SU-DHL-6 (cell line): ENCODE measurements around the gene CIP2A.

Experiments
- H2AFZ ChIP-seq: fragments of 200-600 bp; sonication (generic); 2 replicates; pipeline ENCODE4 v1.6.1; 2014; ENCODE audit warnings: low read depth, mild to moderate bottlenecking, moderate library complexity, mixed read lengths, antibody characterized with exemption, low read length; ENCODE audit not compliant: severe bottlenecking
- H3F3A ChIP-seq: fragments of 200-600 bp; shearing (Covaris generic); 2 replicates; pipeline ENCODE4 v1.6.0; 2016; ENCODE audit warnings: antibody characterized with exemption, mild to moderate bottlenecking; ENCODE audit not compliant: insufficient read depth
- H3K27ac ChIP-seq: fragments of 200-600 bp; sonication (generic); 2 replicates; pipeline ENCODE4 v1.5.1; 2016; ENCODE audit warnings: low read depth, mild to moderate bottlenecking, low read length, moderate library complexity, mixed read lengths
- H3K27me3 ChIP-seq: fragments of 200-600 bp; sonication (generic), shearing (Covaris generic); 2 replicates; pipeline ENCODE4 v1.6.0; 2014; ENCODE audit warnings: mild to moderate bottlenecking, low read length
- H3K36me3 ChIP-seq: fragments of 200-600 bp; sonication (generic); 2 replicates; pipeline ENCODE4 v1.6.1; 2014; ENCODE audit warnings: mild to moderate bottlenecking, low read length, mixed read lengths
- H3K4me2 ChIP-seq: fragments of 300-600, 200-600 bp; shearing (Covaris generic), sonication (generic); 2 replicates; pipeline ENCODE4 v1.6.0; 2014; ENCODE audit warnings: low read length, low read depth, mild to moderate bottlenecking; ENCODE audit not compliant: poor library complexity, severe bottlenecking
- H3K4me3 ChIP-seq: fragments of 200-600 bp; sonication (generic); 2 replicates; pipeline ENCODE4 v1.5.1; 2014; ENCODE audit warnings: antibody characterized with exemption, low read length, mild to moderate bottlenecking, mixed read lengths; ENCODE audit not compliant: insufficient read depth, poor library complexity, severe bottlenecking
- H3K79me2 ChIP-seq: fragments of 200-600 bp; sonication (generic); 2 replicates; pipeline ENCODE4 v1.6.1; 2014; ENCODE audit warnings: mild to moderate bottlenecking, low read length, moderate library complexity; ENCODE audit not compliant: insufficient read depth
- H3K9ac ChIP-seq: fragments of 200-600 bp; sonication (generic); 2 replicates; pipeline ENCODE4 v1.7.0; 2014; ENCODE audit warnings: mild to moderate bottlenecking, low read length
- H3K9me2 ChIP-seq: fragments of 200-600 bp; sonication (generic); replicated peaks from 2 replicates; pipeline ENCODE4 v1.6.1; 2014; ENCODE audit warnings: low read length; ENCODE audit not compliant: insufficient read depth
- H3K9me3 ChIP-seq: fragments of 200-600 bp; sonication (generic); 2 replicates; pipeline ENCODE4 v1.6.1; 2014; ENCODE audit warnings: low read length, mixed read lengths; ENCODE audit not compliant: insufficient read depth
- H4K20me1 ChIP-seq: fragments of 200-600 bp; sonication (generic); 2 replicates; pipeline ENCODE4 v1.6.1; 2014; ENCODE audit warnings: low read depth, mild to moderate bottlenecking, antibody characterized with exemption, low read length, moderate library complexity, mixed read lengths
- EZH2phosphoT487 ChIP-seq: fragments of 200-600 bp; sonication (generic), shearing (Covaris generic); conservative IDR thresholded peaks from 2 replicates; pipeline ENCODE4 v1.6.1; 2018; ENCODE audit warnings: mild to moderate bottlenecking, antibody characterized with exemption, low read length, moderate library complexity, mixed read lengths
- TF ChIP-seq, protein P1 (sequence below): fragments of 200-600 bp; sonication (generic); IDR thresholded peaks from one replicate; pipeline ENCODE4 v1.5.1; 2017; ENCODE audit warnings: antibody characterized with exemption, mild to moderate bottlenecking, low read length, moderate library complexity; ENCODE audit not compliant: insufficient read depth, poor library complexity, severe bottlenecking

Gene CIP2A

DNA sequence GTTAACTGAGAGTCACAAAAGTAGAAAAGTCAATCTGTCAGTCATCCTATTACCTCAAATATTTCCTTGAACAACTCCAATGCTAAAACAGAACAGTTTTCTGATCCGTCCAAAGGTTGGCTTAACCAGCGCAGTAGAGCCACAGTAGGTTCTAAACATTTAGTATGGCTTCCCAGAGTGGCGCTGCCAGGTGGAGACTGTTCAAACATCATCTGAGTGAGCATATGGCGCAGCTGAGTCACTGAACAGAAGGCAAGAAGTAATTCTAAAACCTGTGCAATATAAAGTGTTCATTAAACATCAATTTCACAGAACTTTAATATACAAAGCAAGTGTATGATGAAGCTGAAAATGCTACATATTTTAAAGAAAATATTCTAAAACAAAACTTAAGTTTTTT, 19.9 kb downstream of the CIP2A start:
- H3K79me2 ChIP-seq, result no peaks in the 10 kb centered on the region
- peaks cover 73% of the 10 kb centered on the region for H3K36me3 ChIP-seq

DNA sequence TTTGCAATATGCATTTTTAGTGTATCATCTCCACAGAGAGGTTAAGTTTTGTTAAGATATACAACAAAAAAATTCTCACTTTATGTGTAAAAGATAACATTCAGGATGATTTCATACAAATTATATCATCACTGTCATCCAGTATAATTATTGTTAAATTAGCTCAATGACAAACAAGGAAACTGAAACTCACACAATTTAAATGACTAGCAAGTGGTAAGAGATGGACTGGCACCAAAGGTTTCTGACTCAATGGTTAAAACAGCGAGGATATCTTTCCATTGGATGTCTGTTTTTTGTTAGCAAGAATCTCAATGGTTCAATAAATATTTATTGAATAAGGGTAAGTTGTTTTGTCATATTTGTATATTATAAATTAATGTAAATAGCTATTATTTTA, 22.6 kb downstream of the CIP2A start:
- no peak overlapping the region for H3K27ac ChIP-seq
- H3K9me3 ChIP-seq, result no peaks in the 10 kb centered on the region
- TF ChIP-seq EZH2phosphoT487, result no peak
- TF ChIP-seq, protein P1, sequence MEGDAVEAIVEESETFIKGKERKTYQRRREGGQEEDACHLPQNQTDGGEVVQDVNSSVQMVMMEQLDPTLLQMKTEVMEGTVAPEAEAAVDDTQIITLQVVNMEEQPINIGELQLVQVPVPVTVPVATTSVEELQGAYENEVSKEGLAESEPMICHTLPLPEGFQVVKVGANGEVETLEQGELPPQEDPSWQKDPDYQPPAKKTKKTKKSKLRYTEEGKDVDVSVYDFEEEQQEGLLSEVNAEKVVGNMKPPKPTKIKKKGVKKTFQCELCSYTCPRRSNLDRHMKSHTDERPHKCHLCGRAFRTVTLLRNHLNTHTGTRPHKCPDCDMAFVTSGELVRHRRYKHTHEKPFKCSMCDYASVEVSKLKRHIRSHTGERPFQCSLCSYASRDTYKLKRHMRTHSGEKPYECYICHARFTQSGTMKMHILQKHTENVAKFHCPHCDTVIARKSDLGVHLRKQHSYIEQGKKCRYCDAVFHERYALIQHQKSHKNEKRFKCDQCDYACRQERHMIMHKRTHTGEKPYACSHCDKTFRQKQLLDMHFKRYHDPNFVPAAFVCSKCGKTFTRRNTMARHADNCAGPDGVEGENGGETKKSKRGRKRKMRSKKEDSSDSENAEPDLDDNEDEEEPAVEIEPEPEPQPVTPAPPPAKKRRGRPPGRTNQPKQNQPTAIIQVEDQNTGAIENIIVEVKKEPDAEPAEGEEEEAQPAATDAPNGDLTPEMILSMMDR, result no peak
- H3K4me3 ChIP-seq, result no peak overlapping the region
- no peaks in the 10 kb centered on the region for H3F3A ChIP-seq
- H3K9ac ChIP-seq, result no peak overlapping the region
- H4K20me1 ChIP-seq, result no peaks in the 10 kb centered on the region
- no peak overlapping the region for H2AFZ ChIP-seq
- peaks cover 63% of the 10 kb centered on the region for H3K36me3 ChIP-seq
- no peaks in the 10 kb centered on the region for H3K27me3 ChIP-seq
- H3K79me2 ChIP-seq, result no peaks in the 10 kb centered on the region
- no peaks in the 10 kb centered on the region for H3K9me2 ChIP-seq
- no peak overlapping the region for H3K4me2 ChIP-seq

More for the DNA sequence above, 19.9 kb downstream of the CIP2A start:
- no peak overlapping the region for H3K9ac ChIP-seq
- H4K20me1 ChIP-seq, result no peaks in the 10 kb centered on the region
- H3K27ac ChIP-seq, result no peak overlapping the region
- no peak overlapping the region for H3K4me3 ChIP-seq
- H2AFZ ChIP-seq, result no peak overlapping the region
- H3F3A ChIP-seq, result 0 out of 2 replicates have a peak, but pooled peaks cover 6% of the 10 kb centered on the region
- no peak for TF ChIP-seq EZH2phosphoT487
- TF ChIP-seq, protein P1, result no peak
- H3K4me2 ChIP-seq, result no peak overlapping the region
- no peaks in the 10 kb centered on the region for H3K9me3 ChIP-seq
- H3K9me2 ChIP-seq, result no peaks in the 10 kb centered on the region
- no peaks in the 10 kb centered on the region for H3K27me3 ChIP-seq

DNA sequence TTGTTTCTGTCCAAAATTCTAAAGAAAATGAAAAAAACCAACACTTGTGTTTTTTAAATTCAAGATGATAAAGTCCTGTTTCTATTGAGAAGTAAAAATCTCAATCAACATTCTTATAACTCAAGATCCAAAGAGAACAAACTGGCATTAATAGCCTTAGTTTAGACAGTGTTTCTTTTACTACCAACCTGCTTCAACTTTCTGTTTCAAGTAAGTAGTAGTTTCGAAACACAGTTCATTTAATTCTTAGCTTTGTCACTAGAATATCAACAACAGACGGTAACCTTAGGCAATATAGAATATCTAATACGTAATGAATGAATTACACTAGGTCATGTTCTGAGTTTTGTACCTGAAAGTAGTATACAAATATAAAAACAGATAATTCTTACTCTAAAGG, 23.7 kb downstream of the CIP2A start:
- Histone ChIP-seq H3K4me2 (no peak overlapping the region), H3K9ac (no peak overlapping the region), H3F3A (no peaks in the 10 kb centered on the region), H2AFZ (no peak overlapping the region), H3K4me3 (no peak overlapping the region), H3K36me3 (peaks cover 70% of the 10 kb centered on the region), H4K20me1 (no peaks in the 10 kb centered on the region), H3K27me3 (no peaks in the 10 kb centered on the region), H3K79me2 (no peaks in the 10 kb centered on the region), H3K9me3 (no peaks in the 10 kb centered on the region), H3K27ac (no peak overlapping the region), H3K9me2 (no peaks in the 10 kb centered on the region)
- no peak for TF ChIP-seq EZH2phosphoT487
- TF ChIP-seq, protein P1, result no peak
